H1 (cell line): ENCODE measurements around the gene TSPAN15. TPM values are rescaled to one million over a fixed set of nuclear protein-coding genes. Genes with fewer than 3 reads are reported as not detected.

ENCODE experiments used
- CTCF ChIA-PET: fragments of 300-600 bp; sonication (Branson Sonifier 250); formaldehyde crosslinking; loops from one replicate; lab custom pipeline; 2021; ENCODE audit not compliant: partially characterized antibody; lab: Charles Lee
- POLR2A ChIA-PET: fragments of 300-600 bp; sonication (Branson Sonifier 250); formaldehyde crosslinking; loops from one replicate; lab custom pipeline; 2021; ENCODE audit warnings: inconsistent platforms; ENCODE audit not compliant: partially characterized antibody; lab: Charles Lee
- DNase-seq, 2 experiments: peaks; one replicate each; pipeline versions ENCODE4 v3.0.0 to v3.0.0-alpha.2; 2010 to 2022; ENCODE audit warnings: low spot score in 2 of 2, low read depth in 1 of 2, mixed read lengths in 1 of 2
- FAIRE-seq: peaks from 2 replicates; lab custom pipeline; 2011; peaks lifted over from hg19 to GRCh38; lab: Jason Lieb, UNC
- H2AFZ ChIP-seq: 2 replicates; pipeline ENCODE4 v1.8.1; 2012; ENCODE audit warnings: low read length, inconsistent platforms
- H2AK5ac ChIP-seq: 2 replicates; pipeline ENCODE4 v1.6.1; 2013; ENCODE audit warnings: low read depth, low read length
- H2BK120ac ChIP-seq: replicated peaks from 2 replicates; pipeline ENCODE3; 2013; ENCODE audit warnings: low read depth, low read length, inconsistent platforms
- H2BK12ac ChIP-seq: 2 replicates; pipeline ENCODE4 v1.6.1; 2013; ENCODE audit warnings: low read depth, low read length
- H2BK15ac ChIP-seq: 2 replicates; pipeline ENCODE4 v1.6.1; 2013; ENCODE audit warnings: low read length
- H2BK20ac ChIP-seq: 2 replicates; pipeline ENCODE4 v1.6.1; 2013; ENCODE audit warnings: low read length
- H2BK5ac ChIP-seq: 2 replicates; pipeline ENCODE4 v1.6.1; 2013; ENCODE audit warnings: low read depth, low read length
- H3K14ac ChIP-seq: 2 replicates; pipeline ENCODE4 v1.6.1; 2013; ENCODE audit warnings: inconsistent platforms; ENCODE audit not compliant: insufficient read length
- H3K18ac ChIP-seq: 2 replicates; pipeline ENCODE4 v1.6.1; 2013; ENCODE audit warnings: low read length; ENCODE audit errors: extremely low read depth
- H3K23ac ChIP-seq: 2 replicates; pipeline ENCODE4 v1.6.1; 2013; ENCODE audit warnings: inconsistent platforms; ENCODE audit not compliant: insufficient read length
- H3K23me2 ChIP-seq: 2 replicates; pipeline ENCODE4 v1.6.1; 2013; ENCODE audit warnings: low read depth, low read length
- H3K27ac ChIP-seq: 2 replicates; pipeline ENCODE4 v1.6.1; 2011; ENCODE audit warnings: low read depth, low read length, inconsistent platforms
- H3K27me3 ChIP-seq, 4 experiments: replicated peaks in 1 of 4; 1 replicate in 1 of 4; 2 replicates in 3 of 4; pipeline versions ENCODE4 v1.6.1 to v1.8.1; 2011 to 2013; ENCODE audit warnings: low read length in 3 of 4, mild to moderate bottlenecking in 3 of 4, inconsistent platforms in 2 of 4, mixed read lengths in 2 of 4, moderate library complexity in 1 of 4; ENCODE audit not compliant: control insufficient read depth in 3 of 4, insufficient read depth in 3 of 4; ENCODE audit errors: extremely low read depth in 1 of 4
- H3K36me3 ChIP-seq, 4 experiments: 2 replicates each; pipeline versions ENCODE4 v1.6.1 to v1.8.1; 2011 to 2013; ENCODE audit warnings: mild to moderate bottlenecking in 4 of 4, low read length in 3 of 4, moderate library complexity in 2 of 4, control low read depth in 1 of 4, inconsistent platforms in 1 of 4; ENCODE audit not compliant: insufficient read depth in 4 of 4, control insufficient read depth in 2 of 4
- H3K4ac ChIP-seq: replicated peaks from 2 replicates; pipeline ENCODE3; 2013; ENCODE audit warnings: low read length, low read depth, mixed read lengths, inconsistent platforms; ENCODE audit not compliant: insufficient read length
- H3K4me1 ChIP-seq, 4 experiments: replicated peaks in 1 of 4; 1 replicate in 1 of 4; 2 replicates in 3 of 4; pipeline versions ENCODE4 v1.6.1 to v1.8.1; 2011 to 2013; ENCODE audit warnings: low read length in 3 of 4, inconsistent platforms in 2 of 4, mixed read lengths in 1 of 4; ENCODE audit not compliant: insufficient read depth in 4 of 4, control insufficient read depth in 3 of 4
- H3K4me2 ChIP-seq, 2 experiments: 2 replicates each; pipeline versions ENCODE4 v1.6.1 to v1.8.1; 2011 to 2013; ENCODE audit warnings: low read depth in 2 of 2, low read length in 2 of 2, control low read depth in 1 of 2, inconsistent platforms in 1 of 2, mild to moderate bottlenecking in 1 of 2; ENCODE audit not compliant: insufficient read depth in 1 of 2
- H3K4me3 ChIP-seq, 4 experiments: fragments of 200-600, 300-600 bp in 1 of 4; sonication (generic), shearing (Covaris generic), sonication (Bioruptor Twin) in 1 of 4; 2 replicates each; pipeline versions ENCODE4 v1.5.1 to v1.8.1; 2011 to 2016; ENCODE audit warnings: low read length in 4 of 4, low read depth in 3 of 4, control low read depth in 2 of 4, inconsistent platforms in 2 of 4, mild to moderate bottlenecking in 2 of 4, mixed read lengths in 1 of 4, moderate library complexity in 1 of 4; ENCODE audit not compliant: insufficient read depth in 2 of 4; ENCODE audit errors: extremely low read depth in 1 of 4
- H3K56ac ChIP-seq: replicated peaks from 2 replicates; pipeline ENCODE3; 2013; ENCODE audit warnings: low read depth, mild to moderate bottlenecking, mixed read lengths, low read length, inconsistent platforms; ENCODE audit not compliant: insufficient read length
- H3K79me1 ChIP-seq: 2 replicates; pipeline ENCODE4 v1.6.1; 2013; ENCODE audit warnings: low read depth, low read length, control low read depth
- H3K79me2 ChIP-seq, 2 experiments: 2 replicates each; pipeline versions ENCODE4 v1.6.1 to v1.8.1; 2012 to 2013; ENCODE audit warnings: low read length in 2 of 2, mild to moderate bottlenecking in 2 of 2, inconsistent platforms in 1 of 2; ENCODE audit not compliant: insufficient read depth in 2 of 2, control insufficient read depth in 1 of 2
- H3K9ac ChIP-seq, 4 experiments: replicated peaks in 1 of 4; 1 replicate in 1 of 4; 2 replicates in 3 of 4; pipeline versions ENCODE4 v1.6.1 to v1.8.1; 2011 to 2013; ENCODE audit warnings: low read depth in 3 of 4, low read length in 3 of 4, control low read depth in 2 of 4, mild to moderate bottlenecking in 2 of 4, moderate library complexity in 2 of 4, inconsistent platforms in 1 of 4; ENCODE audit errors: extremely low read depth in 1 of 4
- H3K9me3 ChIP-seq, 2 experiments: 2 replicates each; pipeline versions ENCODE4 v1.6.1 to v1.8.1; 2012 to 2013; ENCODE audit warnings: mild to moderate bottlenecking in 2 of 2, moderate library complexity in 2 of 2, control low read depth in 1 of 2, inconsistent platforms in 1 of 2, low read depth in 1 of 2, low read length in 1 of 2, mixed read lengths in 1 of 2; ENCODE audit not compliant: insufficient read depth in 2 of 2
- H4K20me1 ChIP-seq, 2 experiments: replicated peaks in 1 of 2; 2 replicates each; pipeline versions ENCODE3 to v1.8.1; 2011 to 2013; ENCODE audit warnings: inconsistent platforms in 2 of 2, low read length in 2 of 2, mild to moderate bottlenecking in 1 of 2; ENCODE audit not compliant: insufficient read depth in 2 of 2, control insufficient read depth in 1 of 2
- H4K5ac ChIP-seq: 2 replicates; pipeline ENCODE4 v1.6.1; 2013; ENCODE audit warnings: low read length, low read depth, mixed read lengths, inconsistent platforms; ENCODE audit not compliant: insufficient read length
- H4K8ac ChIP-seq: 2 replicates; pipeline ENCODE4 v1.8.0; 2013; ENCODE audit warnings: mild to moderate bottlenecking, moderate library complexity, low read length, inconsistent platforms; ENCODE audit not compliant: insufficient read depth; ENCODE audit errors: extremely low read depth
- H4K91ac ChIP-seq: replicated peaks from 2 replicates; pipeline ENCODE3; 2013; ENCODE audit warnings: low read length, mixed read lengths, inconsistent platforms; ENCODE audit not compliant: insufficient read length
- CBX5 ChIP-seq: fragments of 300-800, 300-1000 bp; sonication (generic); IDR thresholded peaks from 2 replicates; pipeline ENCODE4 v1.7.1; 2016; ENCODE audit warnings: antibody characterized with exemption, low read length, low read depth
- FOSL1 ChIP-seq: IDR thresholded peaks from 2 replicates; pipeline ENCODE4 v1.6.1; 2011; ENCODE audit warnings: mild to moderate bottlenecking, low read depth, low read length, moderate library complexity; ENCODE audit not compliant: insufficient read depth
- RXRA ChIP-seq: IDR thresholded peaks from 2 replicates; pipeline ENCODE4 v1.6.1; 2011; ENCODE audit warnings: low read depth, mild to moderate bottlenecking, low read length, moderate library complexity; ENCODE audit not compliant: insufficient read depth
- TEAD4 ChIP-seq: IDR thresholded peaks from 2 replicates; pipeline ENCODE4 v1.6.1; 2012; ENCODE audit warnings: low read depth, low read length, inconsistent platforms, mixed read lengths
- WGBS, 2 experiments: shearing (Covaris generic) in 1 of 2; methylation state at CpG; one replicate each; pipeline versions ENCODE4 v1.1.6 to v1.1.7; 2013 to 2015; ENCODE audit warnings: low lambda C conversion rate in 2 of 2, mixed read lengths in 2 of 2, inconsistent platforms in 1 of 2, low coverage in 1 of 2, missing lambda C conversion rate in 1 of 2; ENCODE audit not compliant: insufficient replicate concordance in 2 of 2, insufficient coverage in 1 of 2, insufficient read length in 1 of 2; ENCODE audit errors: extremely low coverage in 1 of 2, missing lambda C conversion rate in 1 of 2; 5-methylcytosine and 5-hydroxymethylcytosine counted together
- polyA plus RNA-seq, 7 experiments: library from polyadenylated mRNA; depleted of rRNA in 3 of 7; stranded (reverse) in 5 of 7; unstranded in 2 of 7; fragments of >200 nt in 5 of 7; fragments of 200-250 nt in 2 of 7; gene quantifications; 1 replicate in 5 of 7; 2 replicates in 1 of 7; 4 replicates in 1 of 7; pipeline versions ENCODE4 v1.2.1 to v1.2.3, GENCODE V29; 2011 to 2013; ENCODE audit warnings: missing spikeins in 2 of 7, mixed read lengths in 2 of 7
- total RNA-seq: library from RNA; stranded (reverse); fragmentation: NEBNext Ultra II Directional; extraction: Animal tissue kit (Norgen Biotek cat#: 25700); gene quantifications from 2 replicates; pipeline ENCODE4 v1.2.1, GENCODE V29; 2021

The TSPAN15 gene
- total and polyA plus RNA-seq, 2 of the 8 experiments (the other 6 are each of a cell fraction or from before 2014, with no cell fraction given) = 9.7 to 20.0 TPM

- H4K5ac ChIP-seq = no peak overlapping the region
- no peaks in the 10 kb centered on the region for H3K79me1 ChIP-seq
- H3K27me3 ChIP-seq = no peaks in the 10 kb centered on the region
- H3K9me3 ChIP-seq = no peaks in the 10 kb centered on the region
- no peak overlapping the region for H3K4me3 ChIP-seq
- peaks cover 4 to 20% (median 17%) of the 10 kb centered on the region in 4 experiments; a peak in 6 of 8 replicates for H3K36me3 ChIP-seq
- no peak overlapping the region for H3K9ac ChIP-seq
- ChIA-PET POLR2A (interaction anchor here (1.2 to 1.9 kb wide), 2 partner anchors 12 to 102 kb away, joined by 4 to 5 read pairs; no protein-coding TSS in a partner anchor), CTCF (interaction anchor here (1.0 to 7.6 kb wide), 9 partner anchors 10 to 183 kb away, joined by 3 to 69 read pairs (median 4); partner anchors contain the start of gene TSPAN15)
- FAIRE-seq (no peak), DNase-seq (no peak)
- no peak overlapping the region for H2BK12ac ChIP-seq
- H2BK15ac ChIP-seq = no peak overlapping the region
- H2BK5ac ChIP-seq = no peak overlapping the region
- H4K91ac ChIP-seq = no peak overlapping the region
- H2BK20ac ChIP-seq = no peak overlapping the region
- H3K14ac ChIP-seq = no peak overlapping the region
- H3K27ac ChIP-seq = no peak overlapping the region
- WGBS, 2 experiments = 83% methylated on average over 10 of the region's 10 CpGs; no CpG with 5 or more reads in 1 of the 2 experiments
- H3K18ac ChIP-seq = no peak overlapping the region
- H3K4me1 ChIP-seq = peaks cover 0 to 10% (median 7%) of the 10 kb centered on the region in 4 experiments; a peak in 6 of 7 replicates
- H3K23me2 ChIP-seq = no peaks in the 10 kb centered on the region
- H3K4me2 ChIP-seq = no peak overlapping the region
- H3K4ac ChIP-seq = no peak overlapping the region
- no peak overlapping the region for H2AFZ ChIP-seq
- H2BK120ac ChIP-seq = no peak overlapping the region
- H3K23ac ChIP-seq = no peak overlapping the region
- no peaks in the 10 kb centered on the region for H3K79me2 ChIP-seq
- H3K56ac ChIP-seq = no peak overlapping the region
- peaks cover 0 to 2% of the 10 kb centered on the region in 2 experiments for H4K20me1 ChIP-seq
- H4K8ac ChIP-seq = no peak overlapping the region
- TF ChIP-seq RXRA = no peak
- no peak for TF ChIP-seq CBX5
- TF ChIP-seq FOSL1 = no peak
- no peak for TF ChIP-seq TEAD4
- no peak overlapping the region for H2AK5ac ChIP-seq
These were observed 46.5 kb upstream of the TSPAN15 start for GRCh38 chr10:69404786-69405185.
